CD4-positive, CD25-positive, alpha-beta regulatory T cell (primary cell): ENCODE results near the gene RAMACL. TPM values are rescaled to one million over a fixed set of nuclear protein-coding genes. Genes with fewer than 3 reads are reported as not detected.

Experiments used
- ATAC-seq, 2 donors: fragments of 150-1000 bp; cut with Tn5 transposase; one replicate each; pipeline ENCODE4 v1.10.0; 2021; ENCODE audit warnings: low read depth in 2 of 2, moderate number of reproducible peaks in 2 of 2, moderate library complexity in 1 of 2
- DNase-seq, 3 donors: peaks; one replicate each; pipeline versions ENCODE4 v3.0.0 to v3.0.0-alpha.2; 2012 to 2022; ENCODE audit warnings: mixed read lengths in 1 of 3
- H3K27ac ChIP-seq: one replicate; pipeline ENCODE4 v1.7.0; 2013; ENCODE audit warnings: mild to moderate bottlenecking, low read length; ENCODE audit not compliant: insufficient read depth, poor library complexity, severe bottlenecking
- H3K27me3 ChIP-seq: one replicate; pipeline ENCODE4 v1.7.0; 2013; ENCODE audit warnings: low read length; ENCODE audit not compliant: control insufficient read depth, insufficient read depth
- H3K36me3 ChIP-seq: one replicate; pipeline ENCODE4 v1.7.0; 2013; ENCODE audit warnings: mild to moderate bottlenecking, low read length, moderate library complexity; ENCODE audit not compliant: control insufficient read depth, insufficient read depth
- H3K4me1 ChIP-seq: 2 replicates; pipeline ENCODE4 v1.7.0; 2013; ENCODE audit warnings: mild to moderate bottlenecking, low read length; ENCODE audit not compliant: insufficient read depth, control insufficient read depth, poor library complexity, severe bottlenecking
- H3K4me3 ChIP-seq: one replicate; pipeline ENCODE4 v1.7.0; 2013; ENCODE audit warnings: low read depth, mild to moderate bottlenecking, low read length, moderate library complexity
- H3K9me3 ChIP-seq, 2 experiments: 1 replicate in 1 of 2; 2 replicates in 1 of 2; pipeline ENCODE4 v1.7.0; 2013; ENCODE audit warnings: low read length in 2 of 2, mild to moderate bottlenecking in 1 of 2, moderate library complexity in 1 of 2; ENCODE audit not compliant: control insufficient read depth in 2 of 2
- H3K27ac Mint-ChIP-seq, 3 donors: one replicate each; pipeline ENCODE4 v1.8.0; 2020 to 2022; ENCODE audit warnings: mild to moderate bottlenecking in 3 of 3, mixed read lengths in 3 of 3, moderate library complexity in 2 of 3
- H3K27me3 Mint-ChIP-seq: one replicate; pipeline ENCODE4 v1.8.0; 2022; ENCODE audit warnings: mild to moderate bottlenecking, mixed read lengths
- H3K36me3 Mint-ChIP-seq: one replicate; pipeline ENCODE4 v1.8.0; 2020; ENCODE audit warnings: mixed read lengths
- H3K4me1 Mint-ChIP-seq, 4 donors: one replicate each; pipeline ENCODE4 v1.8.0; 2020 to 2022; ENCODE audit warnings: mixed read lengths in 4 of 4, mild to moderate bottlenecking in 1 of 4
- H3K4me3 Mint-ChIP-seq, 4 donors: one replicate each; pipeline ENCODE4 v1.8.0; 2020 to 2022; ENCODE audit warnings: mild to moderate bottlenecking in 4 of 4, mixed read lengths in 4 of 4, moderate library complexity in 3 of 4
- H3K9me3 Mint-ChIP-seq, 7 donors: one replicate each; pipeline ENCODE4 v1.8.0; 2020 to 2022; ENCODE audit warnings: mixed read lengths in 7 of 7, mild to moderate bottlenecking in 3 of 7, moderate library complexity in 2 of 7
- polyA plus RNA-seq, 4 donors: library from polyadenylated mRNA; unstranded; fragments of 300-500 nt; fragmentation: Illumina TruSeq; gene quantifications; one replicate each; pipeline ENCODE4 v1.2.3, GENCODE V29; 2021
- total RNA-seq: library from RNA; stranded (reverse); gene quantifications from one replicate; pipeline ENCODE4 v1.2.3, GENCODE V29; 2022

The RAMACL gene
- total and polyA plus RNA-seq, 5 donors from 2014 or later, result 0.16 to 0.52 (median 0.33) TPM

DNA sequence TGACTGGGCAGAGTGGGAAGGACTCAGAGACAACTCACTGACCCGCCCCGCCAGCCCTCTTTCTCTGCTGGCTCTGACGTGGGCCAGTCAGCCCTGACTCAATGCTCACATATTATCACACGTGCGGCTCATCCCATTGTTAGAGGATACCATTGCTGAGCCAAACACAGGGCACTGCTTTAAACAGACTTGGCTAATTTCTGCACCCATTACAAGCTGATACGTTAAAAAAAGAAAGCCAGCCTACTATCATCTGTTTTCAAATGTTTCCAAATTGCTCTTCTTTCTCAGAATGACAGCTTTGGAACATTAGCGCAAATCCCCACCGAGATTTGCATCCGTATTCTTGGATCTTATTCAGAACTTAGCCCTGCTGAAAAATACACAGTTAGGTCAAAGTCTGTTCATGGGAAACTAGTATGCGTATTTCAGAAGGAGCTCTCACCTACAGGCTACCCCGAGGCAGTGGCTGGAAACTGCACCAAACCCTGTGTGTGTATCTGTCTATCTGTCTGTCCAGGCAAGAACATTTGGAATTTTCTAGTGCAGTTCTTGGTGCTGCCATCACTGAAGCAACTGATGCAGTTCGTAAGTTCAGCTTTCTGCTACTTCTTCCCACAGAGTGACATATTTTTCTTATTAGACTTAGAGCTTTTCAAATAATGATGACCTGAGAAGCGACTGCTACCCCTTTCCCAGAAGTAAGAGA, 32.8 kb downstream of the RAMACL start:
- H3K27ac Mint-ChIP-seq, result no peak overlapping the region
- H3K27ac ChIP-seq, result no peak overlapping the region
- peaks cover 0 to 5% (median 3%) of the 10 kb centered on the region in 4 donors for H3K4me1 Mint-ChIP-seq
- peaks cover 5% of the 10 kb centered on the region for H3K27me3 Mint-ChIP-seq
- no peaks in the 10 kb centered on the region for H3K9me3 ChIP-seq
- H3K36me3 Mint-ChIP-seq, result no peaks in the 10 kb centered on the region
- no peak overlapping the region for H3K4me3 ChIP-seq
- H3K4me3 Mint-ChIP-seq, result no peak overlapping the region
- H3K36me3 ChIP-seq, result no peaks in the 10 kb centered on the region
- peaks cover 0 to 5% (median 0%) of the 10 kb centered on the region in 7 donors for H3K9me3 Mint-ChIP-seq
- H3K4me1 ChIP-seq, result no peaks in the 10 kb centered on the region
- no peak for ATAC-seq
- no peaks in the 10 kb centered on the region for H3K27me3 ChIP-seq
- no peak for DNase-seq

GRCh38 chr6:166552600-166552999, 33.9 kb downstream of the RAMACL start:
- no peak overlapping the region for H3K27ac Mint-ChIP-seq
- H3K4me1 Mint-ChIP-seq, result peaks cover 0 to 5% (median 3%) of the 10 kb centered on the region in 4 donors
- H3K4me3 Mint-ChIP-seq, result no peak overlapping the region
- H3K27me3 Mint-ChIP-seq, result peaks cover 14% of the 10 kb centered on the region
- Histone ChIP-seq H3K27ac (no peak overlapping the region), H3K36me3 (no peaks in the 10 kb centered on the region), H3K27me3 (no peaks in the 10 kb centered on the region), H3K4me1 (no peaks in the 10 kb centered on the region), H3K4me3 (no peak overlapping the region), H3K9me3 (no peaks in the 10 kb centered on the region)
- no peak for DNase-seq
- ATAC-seq, result no peak
- peaks cover 0 to 5% (median 0%) of the 10 kb centered on the region in 7 donors for H3K9me3 Mint-ChIP-seq
- H3K36me3 Mint-ChIP-seq, result no peaks in the 10 kb centered on the region

GRCh38 chr6:166551754-166552495, 34.6 kb downstream of the RAMACL start:
- H3K27ac Mint-ChIP-seq, result no peak overlapping the region
- H3K4me1 ChIP-seq, result no peaks in the 10 kb centered on the region
- DNase-seq (no peak), ATAC-seq (no peak)
- peaks cover 0 to 5% (median 2%) of the 10 kb centered on the region in 4 donors for H3K4me1 Mint-ChIP-seq
- H3K27me3 ChIP-seq, result no peaks in the 10 kb centered on the region
- H3K27me3 Mint-ChIP-seq, result peaks cover 14% of the 10 kb centered on the region
- H3K36me3 Mint-ChIP-seq, result no peaks in the 10 kb centered on the region
- H3K4me3 ChIP-seq, result no peak overlapping the region
- no peaks in the 10 kb centered on the region for H3K36me3 ChIP-seq
- no peaks in the 10 kb centered on the region for H3K9me3 ChIP-seq
- H3K27ac ChIP-seq, result no peak overlapping the region
- H3K9me3 Mint-ChIP-seq, result peaks cover 0 to 6% (median 0%) of the 10 kb centered on the region in 7 donors
- no peak overlapping the region for H3K4me3 Mint-ChIP-seq

DNA sequence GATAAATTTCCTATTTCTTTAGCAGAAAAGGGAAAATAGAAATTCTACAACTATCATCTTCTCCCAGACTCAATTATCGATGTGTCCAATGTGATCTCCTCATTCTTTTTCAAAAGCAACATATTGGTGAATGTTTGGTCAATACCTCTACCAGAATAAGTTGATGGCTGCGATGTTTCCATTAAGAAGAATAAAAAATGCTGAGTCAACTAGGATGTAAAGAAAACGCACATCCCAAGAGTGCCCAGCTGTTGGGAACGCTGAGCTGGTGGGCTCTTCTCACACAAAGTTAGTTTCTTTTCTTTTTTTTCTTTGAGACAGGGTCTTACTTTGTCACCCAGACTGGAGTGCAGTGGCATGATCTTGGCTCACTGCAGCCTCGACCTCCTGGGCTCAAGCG, 39.8 kb downstream of the RAMACL start:
- Histone ChIP-seq H3K9me3 (no peaks in the 10 kb centered on the region), H3K27ac (no peak overlapping the region), H3K4me1 (peaks cover 8% of the 10 kb centered on the region), H3K4me3 (no peak overlapping the region), H3K27me3 (no peaks in the 10 kb centered on the region), H3K36me3 (no peaks in the 10 kb centered on the region)
- Mint-ChIP-seq H3K4me1 (peaks cover 6 to 9% (median 6%) of the 10 kb centered on the region in 4 donors), H3K36me3 (no peaks in the 10 kb centered on the region), H3K4me3 (peak overlapping the region in 1 of 4 donors; percentile 52), H3K27ac (no peak overlapping the region), H3K27me3 (peaks cover 10% of the 10 kb centered on the region), H3K9me3 (peaks cover 0 to 2% (median 0%) of the 10 kb centered on the region in 7 donors)
- ATAC-seq (no peak), DNase-seq (no peak)

DNA sequence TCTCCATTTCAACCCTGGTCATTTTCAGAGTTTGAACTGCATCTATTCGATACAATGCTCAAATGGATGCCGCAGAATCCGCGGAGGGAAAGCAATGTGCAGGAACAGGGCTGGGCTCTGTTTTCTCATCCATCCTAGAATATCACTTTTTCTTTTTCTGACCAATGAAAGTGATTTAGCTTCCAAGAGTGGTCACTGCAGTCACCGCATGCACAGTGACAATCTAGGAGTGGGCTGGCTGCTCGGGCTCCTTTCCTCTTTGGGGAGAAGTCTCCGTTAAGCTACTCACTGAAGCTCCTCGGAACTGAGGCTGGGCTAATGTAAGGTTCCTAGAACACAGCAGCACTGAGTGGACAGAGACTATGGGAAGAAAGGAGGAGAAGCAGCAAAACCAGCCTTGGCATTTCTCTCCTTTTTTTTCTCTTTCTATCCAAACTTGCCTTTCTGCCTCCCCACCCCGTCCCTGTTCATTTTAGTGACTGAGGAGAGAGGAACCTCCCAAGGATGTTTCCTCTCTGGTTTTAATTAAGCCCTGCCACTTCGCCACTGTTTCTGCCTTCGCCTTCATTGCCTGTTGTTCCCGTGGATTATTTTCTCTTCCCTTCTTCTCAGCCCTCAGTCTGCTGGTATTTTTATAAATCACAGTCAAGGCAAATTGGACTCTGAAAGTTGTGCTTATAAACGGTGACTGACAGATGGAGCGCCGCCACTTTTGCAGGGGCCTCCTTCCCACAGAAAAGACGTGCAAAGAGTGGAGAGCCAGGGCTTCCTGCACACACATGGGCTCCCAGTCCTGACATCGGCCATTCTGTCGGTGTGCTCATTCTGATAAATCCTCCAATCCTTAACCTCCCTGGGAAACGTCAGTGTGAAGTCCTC, 41.1 kb downstream of the RAMACL start:
- H3K36me3 ChIP-seq, result no peaks in the 10 kb centered on the region
- no peaks in the 10 kb centered on the region for H3K27me3 ChIP-seq
- H3K9me3 ChIP-seq, result no peaks in the 10 kb centered on the region
- ATAC-seq (no peak), DNase-seq (no peak)
- Mint-ChIP-seq H3K27me3 (peaks cover 10% of the 10 kb centered on the region), H3K4me1 (peaks cover 12 to 19% (median 16%) of the 10 kb centered on the region in 4 donors), H3K4me3 (peak overlapping the region in 1 of 4 donors; percentile 52), H3K36me3 (no peaks in the 10 kb centered on the region), H3K9me3 (peaks cover 0 to 2% (median 0%) of the 10 kb centered on the region in 7 donors), H3K27ac (no peak overlapping the region)
- no peak overlapping the region for H3K27ac ChIP-seq
- peaks cover 21% of the 10 kb centered on the region for H3K4me1 ChIP-seq
- H3K4me3 ChIP-seq, result no peak overlapping the region

DNA sequence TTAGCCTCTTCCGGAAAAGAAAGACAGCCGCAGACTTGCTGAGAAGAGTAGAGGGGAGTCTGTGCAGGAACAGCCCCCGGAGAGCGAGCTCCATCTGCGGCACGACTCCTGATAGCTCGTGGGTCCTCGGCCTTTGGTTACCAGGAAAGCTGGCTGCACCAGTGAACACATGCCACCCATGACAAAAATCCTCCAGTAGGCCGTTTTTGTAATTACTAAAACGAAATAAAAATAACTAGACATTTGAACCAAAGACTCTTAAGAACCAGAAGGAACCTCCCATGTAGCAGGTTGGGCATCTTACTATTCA, 42.2 kb downstream of the RAMACL start:
- Mint-ChIP-seq H3K27me3 (peaks cover 10% of the 10 kb centered on the region), H3K4me1 (peaks cover 16 to 29% (median 19%) of the 10 kb centered on the region in 4 donors), H3K36me3 (no peaks in the 10 kb centered on the region), H3K9me3 (peaks cover 0 to 2% (median 0%) of the 10 kb centered on the region in 7 donors), H3K4me3 (peak overlapping the region in 2 of 4 donors; percentile 22 to 33), H3K27ac (peak overlapping the region in 1 of 3 donors; percentile 41)
- Histone ChIP-seq H3K27me3 (no peaks in the 10 kb centered on the region), H3K4me3 (no peak overlapping the region), H3K4me1 (peaks cover 32% of the 10 kb centered on the region), H3K9me3 (no peaks in the 10 kb centered on the region), H3K27ac (no peak overlapping the region), H3K36me3 (no peaks in the 10 kb centered on the region)
- ATAC-seq (no peak), DNase-seq (no peak)

DNA sequence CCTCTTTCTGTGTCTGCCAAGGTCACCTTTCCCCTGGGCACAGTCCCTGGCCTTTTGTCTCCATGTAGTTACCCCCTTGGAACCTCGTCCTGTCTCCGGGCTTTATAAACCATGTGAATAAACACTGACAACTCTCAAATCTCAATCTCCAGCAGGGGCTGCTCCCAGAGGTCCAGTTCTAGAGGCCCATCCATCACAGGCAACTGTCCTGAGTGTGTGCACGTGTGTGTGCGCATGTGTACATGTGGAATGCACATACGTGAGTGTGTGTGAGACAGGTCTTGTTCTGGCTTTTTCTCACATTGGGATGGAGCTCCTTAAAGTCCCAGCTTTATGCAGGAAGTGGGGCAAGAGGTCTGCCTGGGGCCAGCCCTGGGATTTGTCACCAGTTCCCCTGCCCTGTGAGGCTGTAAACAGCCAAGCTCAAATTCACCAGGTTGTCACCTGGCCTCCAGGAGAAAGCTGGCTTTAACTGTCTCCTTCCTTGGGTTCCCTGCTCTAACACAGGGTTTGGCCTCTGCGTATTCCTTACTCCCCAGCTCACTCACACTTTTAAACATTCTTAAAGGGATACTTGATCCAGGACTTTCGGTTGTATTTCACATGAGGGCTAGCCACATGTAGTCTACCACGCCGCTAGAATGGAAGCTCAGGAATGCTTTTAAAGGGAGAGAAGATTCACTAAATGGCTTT, 42.7 kb downstream of the RAMACL start:
- Histone ChIP-seq H3K4me1 (peaks cover 35% of the 10 kb centered on the region), H3K27ac (no peak overlapping the region), H3K9me3 (no peaks in the 10 kb centered on the region), H3K27me3 (no peaks in the 10 kb centered on the region), H3K4me3 (no peak overlapping the region), H3K36me3 (no peaks in the 10 kb centered on the region)
- no peaks in the 10 kb centered on the region for H3K36me3 Mint-ChIP-seq
- H3K4me1 Mint-ChIP-seq, result peaks cover 17 to 33% (median 20%) of the 10 kb centered on the region in 4 donors
- H3K9me3 Mint-ChIP-seq, result peaks cover 0 to 2% (median 0%) of the 10 kb centered on the region in 7 donors
- peak overlapping the region in 2 of 3 donors; percentile 1 to 88 for H3K27ac Mint-ChIP-seq
- H3K27me3 Mint-ChIP-seq, result peaks cover 9% of the 10 kb centered on the region
- peak overlapping the region in 2 of 4 donors; percentile 33 to 59 for H3K4me3 Mint-ChIP-seq
- ATAC-seq (no peak), DNase-seq (no peak)
